A673 (cell line): ENCODE data around the gene ATP2B2. TPM values are rescaled to one million over a fixed set of nuclear protein-coding genes. Genes with fewer than 3 reads are reported as not detected.
"Not testable (repeated sequence)": the region's sequence is repeated elsewhere in the genome, so short reads cannot be mapped to it uniquely, and the experiment has no call there.

Experiments
- BruUV-seq: library from RNA; stranded (reverse); fragments of 400-500 nt; replicated peaks from 2 replicates; lab custom pipeline; 2021; lab: Mats Ljungman, UMichigan
- CTCF ChIA-PET: fragments of 300-600 bp; sonication (Branson Sonifier 250); formaldehyde crosslinking; loops from one replicate; lab custom pipeline; 2022; ENCODE audit warnings: antibody characterized with exemption; lab: Charles Lee
- POLR2A ChIA-PET: fragments of 300-600 bp; sonication (Branson Sonifier 250); formaldehyde crosslinking; loops from one replicate; lab custom pipeline; 2022; ENCODE audit warnings: antibody characterized with exemption; ENCODE audit not compliant: low non-redundant PET; lab: Charles Lee
- DNase-seq: peaks from one replicate; pipeline ENCODE4 v3.0.0-alpha.2; 2015; ENCODE audit warnings: low spot score
- H3K27ac ChIP-seq: fragments of 200-600 bp; sonication (generic); 2 replicates; pipeline ENCODE4 v1.5.1; 2016; ENCODE audit warnings: mixed run types, low read depth, mild to moderate bottlenecking, mixed read lengths, antibody characterized with exemption, low read length; ENCODE audit not compliant: poor library complexity, severe bottlenecking
- H3K27me3 ChIP-seq: fragments of 200-600 bp; sonication (generic); replicated peaks from 2 replicates; pipeline ENCODE4 v1.6.1; 2017; ENCODE audit warnings: mixed run types, low read depth, mild to moderate bottlenecking, mixed read lengths, antibody characterized with exemption, low read length; ENCODE audit not compliant: insufficient read depth, poor library complexity
- H3K36me3 ChIP-seq: fragments of 200-600 bp; sonication (generic); 2 replicates; pipeline ENCODE4 v1.6.1; 2016; ENCODE audit warnings: mixed run types, mild to moderate bottlenecking, mixed read lengths, antibody characterized with exemption, low read length; ENCODE audit not compliant: insufficient read depth, poor library complexity, severe bottlenecking
- H3K4me1 ChIP-seq: fragments of 200-600 bp; sonication (generic); 2 replicates; pipeline ENCODE4 v1.6.1; 2017; ENCODE audit warnings: mixed run types, mild to moderate bottlenecking, mixed read lengths, antibody characterized with exemption, low read length; ENCODE audit not compliant: insufficient read depth, poor library complexity, severe bottlenecking
- H3K4me3 ChIP-seq: fragments of 200-600 bp; sonication (generic); 2 replicates; pipeline ENCODE4 v1.5.1; 2016; ENCODE audit warnings: low read depth, mixed run types, mild to moderate bottlenecking, mixed read lengths, low read length; ENCODE audit not compliant: poor library complexity, severe bottlenecking
- H3K9me3 ChIP-seq: fragments of 200-600 bp; sonication (generic); 2 replicates; pipeline ENCODE4 v1.6.1; 2016; ENCODE audit warnings: mixed run types, low read depth, mild to moderate bottlenecking, mixed read lengths, antibody characterized with exemption, low read length; ENCODE audit not compliant: poor library complexity, severe bottlenecking
- CTCF ChIP-seq: fragments of 300-800, 200-600 bp; sonication (generic); conservative IDR thresholded peaks from 2 replicates; pipeline ENCODE4 v1.5.1; 2017; ENCODE audit warnings: low read depth, mild to moderate bottlenecking, antibody characterized with exemption, low read length, moderate library complexity, mixed read lengths
- EZH2 ChIP-seq: fragments of 200-600 bp; sonication (generic); IDR thresholded peaks from 2 replicates; pipeline ENCODE4 v1.6.1; 2017; ENCODE audit warnings: borderline replicate concordance, low read depth, mild to moderate bottlenecking, mixed read lengths, antibody characterized with exemption, low read length; ENCODE audit not compliant: poor library complexity, severe bottlenecking
- intact Hi-C: fragments of 100-400 bp; cut with micrococcal nuclease; formaldehyde crosslinking; loops from one replicate; pipeline ENCODE4 v1.10.0; 2022; ENCODE audit not compliant: unreplicated experiment
- total RNA-seq: library from RNA; stranded (reverse); gene quantifications from 2 replicates; pipeline ENCODE4 v1.2.3, GENCODE V29; 2021

Gene ATP2B2
- total RNA-seq, 1 experiment from 2014 or later: 0.17 TPM

DNA sequence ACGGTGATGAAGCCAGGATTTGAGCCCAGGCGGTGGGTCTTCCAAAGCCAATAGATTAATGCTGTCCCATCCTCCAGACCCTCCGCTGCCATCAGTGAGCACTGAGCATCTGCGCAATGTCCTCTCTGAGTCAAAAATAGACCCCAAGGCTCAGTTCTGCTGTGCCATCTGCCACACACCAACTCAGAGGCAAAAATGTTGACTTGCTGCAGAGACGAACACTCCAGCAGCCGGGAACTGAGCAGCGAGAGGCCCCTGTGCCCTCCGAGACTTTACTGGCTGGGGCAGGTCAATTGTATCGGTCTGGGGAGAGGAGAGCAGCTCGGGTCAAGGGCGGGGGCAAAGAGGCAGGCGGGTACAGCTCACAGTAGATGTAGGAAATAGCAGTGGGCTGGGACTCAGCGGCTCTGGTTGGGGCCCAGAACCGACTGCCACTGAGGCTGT is 41.5 kb upstream of the ATP2B2 start:
- BruUV-seq: no TSS peak
- H3K4me1 ChIP-seq: peaks cover under 1% of the 10 kb centered on the region
- peaks cover 10% of the 10 kb centered on the region for H3K9me3 ChIP-seq
- ChIA-PET CTCF (no interaction called here), POLR2A (no interaction called here)
- no peak overlapping the region for H3K4me3 ChIP-seq
- DNase-seq: no peak
- no peak for TF ChIP-seq EZH2
- TF ChIP-seq CTCF: no peak
- H3K27ac ChIP-seq: no peak overlapping the region
- H3K27me3 ChIP-seq: no peaks in the 10 kb centered on the region
- no peaks in the 10 kb centered on the region for H3K36me3 ChIP-seq
- intact Hi-C loops: no loop called here

DNA sequence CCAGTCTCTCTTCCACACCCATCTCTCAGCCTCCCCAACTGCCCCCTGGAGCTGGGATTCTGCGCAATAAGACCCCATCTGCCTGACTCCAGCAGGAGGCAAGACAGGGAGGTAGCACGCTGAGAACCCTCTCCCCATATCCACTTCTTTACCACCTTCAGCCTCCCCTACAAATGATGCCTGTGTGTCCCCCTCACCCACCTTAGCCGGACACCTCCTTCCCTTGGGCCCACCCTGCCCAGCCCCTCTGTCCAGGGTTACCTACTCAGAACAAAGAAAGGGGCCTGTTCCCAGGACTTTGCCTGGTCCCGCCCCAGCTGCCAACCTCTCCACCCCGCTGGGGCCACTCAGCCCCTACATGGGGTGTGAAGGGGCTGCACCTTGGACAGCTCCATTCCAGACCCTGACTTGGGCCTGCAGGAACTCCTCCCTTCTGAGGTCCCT is 40.8 kb upstream of the ATP2B2 start:
- Histone ChIP-seq H3K27ac (no peak overlapping the region), H3K36me3 (no peaks in the 10 kb centered on the region), H3K9me3 (peaks cover 10% of the 10 kb centered on the region), H3K4me3 (no peak overlapping the region), H3K4me1 (no peaks in the 10 kb centered on the region), H3K27me3 (no peaks in the 10 kb centered on the region)
- ChIA-PET POLR2A (no interaction called here), CTCF (no interaction called here)
- no peak for TF ChIP-seq EZH2
- no peak for TF ChIP-seq CTCF
- intact Hi-C loops: no loop called here
- DNase-seq: no peak
- no TSS peak for BruUV-seq

DNA sequence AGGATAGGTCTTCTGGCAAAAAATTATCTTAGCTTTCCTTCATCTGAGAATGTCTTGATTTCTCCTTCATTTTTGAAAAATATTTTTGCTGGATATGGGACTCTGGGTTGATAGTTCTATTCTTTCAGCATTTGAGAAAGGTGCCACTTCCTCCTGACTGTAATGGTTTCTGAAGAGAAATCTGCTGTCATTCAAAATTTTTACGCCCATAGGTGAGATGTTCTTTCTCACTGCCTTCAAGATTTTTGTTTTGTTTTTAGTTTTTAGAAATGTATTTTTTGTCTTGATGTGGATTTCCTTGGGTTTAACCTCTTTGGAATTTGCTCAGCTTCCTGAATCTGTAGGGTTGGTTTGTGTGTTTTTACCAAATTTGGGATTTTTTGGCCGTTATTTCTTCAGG is 37.1 kb upstream of the ATP2B2 start:
- BruUV-seq: no TSS peak
- peaks cover 6% of the 10 kb centered on the region for H3K27me3 ChIP-seq
- H3K4me1 ChIP-seq: no peaks in the 10 kb centered on the region
- intact Hi-C loops: no loop called here
- ChIA-PET CTCF (no interaction called here), POLR2A (no interaction called here)
- H3K27ac ChIP-seq: no peak overlapping the region
- peaks cover 10% of the 10 kb centered on the region for H3K9me3 ChIP-seq
- TF ChIP-seq CTCF: no peak
- no peak for TF ChIP-seq EZH2
- no peak for DNase-seq
- no peaks in the 10 kb centered on the region for H3K36me3 ChIP-seq
- no peak overlapping the region for H3K4me3 ChIP-seq

DNA sequence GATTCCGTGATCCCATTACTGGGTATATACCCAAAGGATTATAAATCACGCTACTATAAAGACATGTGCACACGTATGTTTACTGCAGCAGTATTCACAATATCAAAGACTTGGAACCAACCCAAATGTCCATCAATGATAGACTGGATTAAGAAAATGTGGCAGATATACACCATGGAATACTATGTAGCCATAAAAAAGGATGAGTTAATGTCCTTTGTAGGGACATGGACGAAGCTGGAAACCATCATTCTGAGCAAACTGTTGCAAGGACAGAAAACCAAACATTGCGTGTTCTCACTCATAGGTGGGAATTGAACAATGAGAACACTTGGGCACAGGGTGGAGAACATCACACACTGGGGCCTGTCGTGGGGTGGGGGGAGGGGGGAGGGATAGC is 35.0 kb upstream of the ATP2B2 start:
- H3K27ac ChIP-seq, H3K4me3 ChIP-seq, CTCF ChIA-PET, H3K36me3 ChIP-seq, DNase-seq, POLR2A ChIA-PET, BruUV-seq, intact Hi-C loops, H3K4me1 ChIP-seq: not testable (repeated sequence)
- peaks cover 28% of the 10 kb centered on the region for H3K27me3 ChIP-seq
- peaks cover 10% of the 10 kb centered on the region for H3K9me3 ChIP-seq
